ENCODE data around the gene KCNJ14. TPM values are rescaled to one million over a fixed set of nuclear protein-coding genes. Genes with fewer than 3 reads are reported as not detected.
"Not testable (repeated sequence)": the region's sequence is repeated elsewhere in the genome, so short reads cannot be mapped to it uniquely, and the experiment has no call there.

Gene KCNJ14
- polyA plus RNA-seq, 3 donors: 0.09 to 0.56 TPM; not detected in 1

DNA sequence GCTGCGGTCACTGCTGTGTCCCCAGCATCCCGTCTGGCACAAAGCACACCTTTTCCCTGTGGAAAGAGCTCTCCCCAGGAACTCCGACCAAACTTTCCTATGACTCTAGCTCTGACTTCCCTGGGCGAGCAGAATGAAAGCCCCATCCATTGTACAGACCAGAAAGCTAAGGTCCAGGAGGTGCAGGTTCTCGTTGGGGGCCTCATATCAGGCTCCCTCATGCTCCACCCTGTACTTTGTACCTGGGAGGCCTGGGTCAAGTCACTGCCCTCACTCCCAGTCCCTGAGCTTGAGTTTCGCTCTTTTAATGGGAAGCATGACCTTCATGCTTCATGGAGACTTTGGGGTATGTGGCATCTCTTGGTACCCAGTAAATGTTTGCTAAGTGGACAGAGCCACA, 32.2 kb downstream of the KCNJ14 start:
- TF ChIP-seq, protein P1, sequence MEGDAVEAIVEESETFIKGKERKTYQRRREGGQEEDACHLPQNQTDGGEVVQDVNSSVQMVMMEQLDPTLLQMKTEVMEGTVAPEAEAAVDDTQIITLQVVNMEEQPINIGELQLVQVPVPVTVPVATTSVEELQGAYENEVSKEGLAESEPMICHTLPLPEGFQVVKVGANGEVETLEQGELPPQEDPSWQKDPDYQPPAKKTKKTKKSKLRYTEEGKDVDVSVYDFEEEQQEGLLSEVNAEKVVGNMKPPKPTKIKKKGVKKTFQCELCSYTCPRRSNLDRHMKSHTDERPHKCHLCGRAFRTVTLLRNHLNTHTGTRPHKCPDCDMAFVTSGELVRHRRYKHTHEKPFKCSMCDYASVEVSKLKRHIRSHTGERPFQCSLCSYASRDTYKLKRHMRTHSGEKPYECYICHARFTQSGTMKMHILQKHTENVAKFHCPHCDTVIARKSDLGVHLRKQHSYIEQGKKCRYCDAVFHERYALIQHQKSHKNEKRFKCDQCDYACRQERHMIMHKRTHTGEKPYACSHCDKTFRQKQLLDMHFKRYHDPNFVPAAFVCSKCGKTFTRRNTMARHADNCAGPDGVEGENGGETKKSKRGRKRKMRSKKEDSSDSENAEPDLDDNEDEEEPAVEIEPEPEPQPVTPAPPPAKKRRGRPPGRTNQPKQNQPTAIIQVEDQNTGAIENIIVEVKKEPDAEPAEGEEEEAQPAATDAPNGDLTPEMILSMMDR (IDR thresholded peaks at IDR 0.05): no peak
- no peak overlapping the region for H3K27ac Mint-ChIP-seq
- peaks cover 14 to 19% of the 10 kb centered on the region in 2 donors for H3K4me1 ChIP-seq (ENCODE audit: control insufficient read depth in 1 of 2, insufficient read depth in 2 of 2, low read length in 2 of 2)
- no peak overlapping the region for H3K4me3 ChIP-seq (replicated peaks in 1 of 3; ENCODE audit: low read depth in 2 of 3, low read length in 3 of 3)
- WGBS (ENCODE audit: insufficient coverage): 96% methylated on average over 6 of the region's 6 CpGs
- H3K36me3 ChIP-seq (replicated peaks in 1 of 2; ENCODE audit: control insufficient read depth in 1 of 2, insufficient read depth in 2 of 2, low read length in 2 of 2): no peaks in the 10 kb centered on the region
- H3K4me1 Mint-ChIP-seq: peaks cover 15% of the 10 kb centered on the region
- H3K4me2 ChIP-seq (replicated peaks; ENCODE audit: extremely low read depth, low read length, poor library complexity, severe bottlenecking): no peak overlapping the region
- no peak overlapping the region for H3K9ac ChIP-seq (ENCODE audit: insufficient read depth, low read length, poor library complexity, severe bottlenecking)
- peaks cover 10 to 21% of the 10 kb centered on the region in 2 donors for H3K27me3 ChIP-seq (ENCODE audit: control insufficient read depth in 2 of 2, insufficient read depth in 2 of 2, low read length in 2 of 2)
- H4K20me1 ChIP-seq (ENCODE audit: insufficient read depth, low read length): no peaks in the 10 kb centered on the region
- peaks cover 0 to under 1% of the 10 kb centered on the region in 2 donors for H3K9me3 ChIP-seq (replicated peaks in 1 of 2; ENCODE audit: control insufficient read depth in 1 of 2, insufficient read depth in 1 of 2, low read length in 2 of 2)
- no peak overlapping the region for H3K27ac ChIP-seq (ENCODE audit: low read depth in 1 of 2, low read length in 2 of 2)
- peaks cover 0 to 5% of the 10 kb centered on the region in 2 donors for H3K36me3 Mint-ChIP-seq
- no peak for DNase-seq
- peaks cover 33 to 42% (median 39%) of the 10 kb centered on the region in 3 donors for H3K27me3 Mint-ChIP-seq (ENCODE audit: low read depth in 3 of 3)
- peaks cover 0 to 22% (median 13%) of the 10 kb centered on the region in 7 donors for H3K9me3 Mint-ChIP-seq
- no peak overlapping the region for H2AFZ ChIP-seq (ENCODE audit: insufficient read depth, low read depth, low read length, poor library complexity, severe bottlenecking)
- intact Hi-C loops (cut with micrococcal nuclease): no loop called here
- no peak overlapping the region for H3K4me3 Mint-ChIP-seq
- H3K79me2 ChIP-seq (ENCODE audit: insufficient read depth, low read length): no peaks in the 10 kb centered on the region

- Mint-ChIP-seq H3K4me3 (no peak overlapping the region), H3K4me1 (peaks cover 18% of the 10 kb centered on the region), H3K27me3 (ENCODE audit: low read depth in 3 of 3) (peaks cover 37 to 45% (median 40%) of the 10 kb centered on the region in 3 donors), H3K9me3 (peaks cover 0 to 26% (median 15%) of the 10 kb centered on the region in 7 donors), H3K27ac (peak overlapping the region in 3 of 7 donors; percentile 2 to 56 (median 14)), H3K36me3 (peaks cover 0 to 7% of the 10 kb centered on the region in 2 donors)
- peaks cover 0 to 3% of the 10 kb centered on the region in 2 donors for H3K9me3 ChIP-seq (replicated peaks in 1 of 2; ENCODE audit: control insufficient read depth in 1 of 2, insufficient read depth in 1 of 2, low read length in 2 of 2)
- no peaks in the 10 kb centered on the region for H3K36me3 ChIP-seq (replicated peaks in 1 of 2; ENCODE audit: control insufficient read depth in 1 of 2, insufficient read depth in 2 of 2, low read length in 2 of 2)
- H3K4me1 ChIP-seq (ENCODE audit: control insufficient read depth in 1 of 2, insufficient read depth in 2 of 2, low read length in 2 of 2): peaks cover 16 to 23% of the 10 kb centered on the region in 2 donors
- 89% methylated on average over 5 of the region's 8 CpGs for WGBS (ENCODE audit: insufficient coverage)
- no peak for DNase-seq
- no peak overlapping the region for H3K4me2 ChIP-seq (replicated peaks; ENCODE audit: extremely low read depth, low read length, poor library complexity, severe bottlenecking)
- TF ChIP-seq, protein P1 (IDR thresholded peaks at IDR 0.05): no peak
- peaks cover 10 to 21% of the 10 kb centered on the region in 2 donors for H3K27me3 ChIP-seq (ENCODE audit: control insufficient read depth in 2 of 2, insufficient read depth in 2 of 2, low read length in 2 of 2)
- H3K9ac ChIP-seq (ENCODE audit: insufficient read depth, low read length, poor library complexity, severe bottlenecking): no peak overlapping the region
- no peak overlapping the region for H2AFZ ChIP-seq (ENCODE audit: insufficient read depth, low read depth, low read length, poor library complexity, severe bottlenecking)
- intact Hi-C loops (cut with micrococcal nuclease): loop anchor here in 1 of 2 donors (2.0 kb wide), 1 partner anchor 121 kb away; no protein-coding TSS in a partner anchor
- H3K4me3 ChIP-seq (replicated peaks in 1 of 3; ENCODE audit: low read depth in 2 of 3, low read length in 3 of 3): no peak overlapping the region
- no peaks in the 10 kb centered on the region for H3K79me2 ChIP-seq (ENCODE audit: insufficient read depth, low read length)
- H4K20me1 ChIP-seq (ENCODE audit: insufficient read depth, low read length): no peaks in the 10 kb centered on the region
- H3K27ac ChIP-seq (ENCODE audit: low read depth in 1 of 2, low read length in 2 of 2): no peak overlapping the region
These were observed 32.6 kb downstream of the KCNJ14 start for GRCh38 chr19:48487948-48488347.

DNA sequence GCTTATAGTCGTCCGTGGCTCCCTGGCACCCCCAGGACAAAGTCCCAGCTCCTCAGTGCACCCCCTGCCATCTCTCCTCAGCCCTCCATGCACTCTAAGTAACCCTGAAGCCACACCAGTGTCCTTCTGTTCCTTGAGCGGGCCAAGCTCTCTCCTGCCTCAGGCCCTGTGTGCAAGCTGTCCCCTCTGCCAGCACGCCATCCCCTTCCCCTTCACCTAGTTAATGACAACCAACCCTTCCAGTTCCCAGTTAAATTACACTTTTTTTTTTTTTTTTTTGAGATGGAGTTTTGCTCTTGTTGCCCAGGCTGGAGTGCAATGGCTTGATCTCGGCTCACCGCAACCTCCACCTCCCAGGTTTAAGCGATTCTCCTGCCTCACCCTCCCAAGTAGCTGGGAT, 33.1 kb downstream of the KCNJ14 start:
- not testable (repeated sequence) for H3K79me2 ChIP-seq (ENCODE audit: insufficient read depth, low read length); H3K27ac Mint-ChIP-seq; H3K4me3 ChIP-seq (replicated peaks in 1 of 3; ENCODE audit: low read depth in 2 of 3, low read length in 3 of 3); H3K9ac ChIP-seq (ENCODE audit: insufficient read depth, low read length, poor library complexity, severe bottlenecking); H3K36me3 ChIP-seq (replicated peaks in 1 of 2; ENCODE audit: control insufficient read depth in 1 of 2, insufficient read depth in 2 of 2, low read length in 2 of 2); DNase-seq; H3K4me2 ChIP-seq (replicated peaks; ENCODE audit: extremely low read depth, low read length, poor library complexity, severe bottlenecking); H3K27ac ChIP-seq (ENCODE audit: low read depth in 1 of 2, low read length in 2 of 2); H3K36me3 Mint-ChIP-seq; H3K9me3 ChIP-seq (replicated peaks in 1 of 2; ENCODE audit: control insufficient read depth in 1 of 2, insufficient read depth in 1 of 2, low read length in 2 of 2); H3K4me3 Mint-ChIP-seq; H2AFZ ChIP-seq (ENCODE audit: insufficient read depth, low read depth, low read length, poor library complexity, severe bottlenecking); H4K20me1 ChIP-seq (ENCODE audit: insufficient read depth, low read length)
- intact Hi-C loops (cut with micrococcal nuclease): loop anchor here in 1 of 2 donors (2.0 kb wide), 1 partner anchor 120 kb away; no protein-coding TSS in a partner anchor
- WGBS (ENCODE audit: insufficient coverage): 89% methylated on average over 4 of the region's 7 CpGs
- Mint-ChIP-seq H3K27me3 (ENCODE audit: low read depth in 3 of 3) (peaks cover 38 to 43% (median 40%) of the 10 kb centered on the region in 3 donors), H3K9me3 (peaks cover 0 to 27% (median 15%) of the 10 kb centered on the region in 7 donors), H3K4me1 (peaks cover 19% of the 10 kb centered on the region)
- Histone ChIP-seq H3K27me3 (ENCODE audit: control insufficient read depth in 2 of 2, insufficient read depth in 2 of 2, low read length in 2 of 2) (peaks cover 10 to 21% of the 10 kb centered on the region in 2 donors), H3K4me1 (ENCODE audit: control insufficient read depth in 1 of 2, insufficient read depth in 2 of 2, low read length in 2 of 2) (peaks cover 16 to 25% of the 10 kb centered on the region in 2 donors)
